Kidney glomerular epithelial cell (primary cell): ENCODE results near the gene KREMEN2.

ENCODE experiments used
- DNase-seq: peaks from one replicate; lab custom pipeline; 2025; lab: John Stamatoyannopoulos, UW

Gene KREMEN2

GRCh38 chr16:3003582-3004270 is 39.7 kb downstream of the KREMEN2 start:
- peak; percentile 97 for DNase-seq

- DNase-seq, result no peak
Observed at GRCh38 chr16:3004319-3004718, 40.2 kb downstream of the KREMEN2 start.

- DNase-seq, result no peak
Observed at GRCh38 chr16:3004781-3005284, 40.8 kb downstream of the KREMEN2 start.

GRCh38 chr16:3007059-3007956 is 43.2 kb downstream of the KREMEN2 start:
- DNase-seq, result no peak

- no peak for DNase-seq
Observed at GRCh38 chr16:3007957-3008689, 44.0 kb downstream of the KREMEN2 start.

GRCh38 chr16:3008690-3009037 is 44.6 kb downstream of the KREMEN2 start:
- no peak for DNase-seq

GRCh38 chr16:3009568-3010390 is 45.7 kb downstream of the KREMEN2 start:
- DNase-seq, result no peak

GRCh38 chr16:3010510-3010909 is 46.4 kb downstream of the KREMEN2 start:
- DNase-seq, result no peak

- DNase-seq, result no peak
Observed at GRCh38 chr16:3012246-3012645, 48.2 kb downstream of the KREMEN2 start.

- no peak for DNase-seq
Observed at GRCh38 chr16:3012828-3013420, 48.8 kb downstream of the KREMEN2 start, which contains the start of gene CLDN9. Gene CLDN9 (plus strand): TSS chr16:3012923. CDS start chr16:3013363, 440 bp downstream.

- DNase-seq, result no peak
Observed at GRCh38 chr16:3013491-3013951, 49.4 kb downstream of the KREMEN2 start.

GRCh38 chr16:3013998-3014690 is 50.1 kb downstream of the KREMEN2 start:
- no peak for DNase-seq

- DNase-seq, result no peak
Observed at GRCh38 chr16:3014971-3015370, 50.9 kb downstream of the KREMEN2 start.

GRCh38 chr16:3015865-3016521 is 51.9 kb downstream of the KREMEN2 start:
- no peak for DNase-seq

GRCh38 chr16:3017344-3017743 is 53.3 kb downstream of the KREMEN2 start:
- DNase-seq, result no peak
